GM21528 (cell line): ENCODE measurements around the gene RAD51AP2.
"Not testable (repeated sequence)": the region's sequence is repeated elsewhere in the genome, so short reads cannot be mapped to it uniquely, and the experiment has no call there.

ENCODE experiments used
- ATAC-seq: cut with Tn5 transposase; IDR thresholded peaks from one replicate; pipeline ENCODE4 v1.9.1; 2021; ENCODE audit warnings: mild to moderate bottlenecking, moderate library complexity; ENCODE audit not compliant: unreplicated experiment, low FRiP score

RAD51AP2 gene

GRCh38 chr2:17538022-17538843, 20.0 kb upstream of the RAD51AP2 start:
- peak; percentile 24 for ATAC-seq

GRCh38 chr2:17536416-17536815, 18.2 kb upstream of the RAD51AP2 start:
- ATAC-seq, result no peak

GRCh38 chr2:17533546-17533945, 15.3 kb upstream of the RAD51AP2 start:
- no peak for ATAC-seq

- no peak for ATAC-seq
Observed at GRCh38 chr2:17529771-17530170, 11.5 kb upstream of the RAD51AP2 start.

GRCh38 chr2:17522303-17522702, 4.1 kb upstream of the RAD51AP2 start:
- no peak for ATAC-seq

GRCh38 chr2:17521621-17522020, 3.4 kb upstream of the RAD51AP2 start:
- no peak for ATAC-seq

GRCh38 chr2:17520761-17521160, 2.5 kb upstream of the RAD51AP2 start:
- no peak for ATAC-seq

- ATAC-seq, result no peak
Observed at GRCh38 chr2:17519486-17519885, 1.2 kb upstream of the RAD51AP2 start.

- ATAC-seq, result peak; percentile 41
Observed at GRCh38 chr2:17517481-17518211, 594 bp downstream of the RAD51AP2 start.

GRCh38 chr2:17515652-17516051, 2.6 kb downstream of the RAD51AP2 start:
- peak; percentile 32 for ATAC-seq

GRCh38 chr2:17506736-17507616, 11.3 kb downstream of the RAD51AP2 start:
- ATAC-seq, result no peak

GRCh38 chr2:17497718-17498117, 20.5 kb downstream of the RAD51AP2 start:
- no peak for ATAC-seq

GRCh38 chr2:17495590-17495989, 22.6 kb downstream of the RAD51AP2 start:
- ATAC-seq, result no peak

GRCh38 chr2:17490165-17490564, 28.1 kb downstream of the RAD51AP2 start:
- not testable (repeated sequence) for ATAC-seq

- not testable (repeated sequence) for ATAC-seq
Observed at GRCh38 chr2:17488610-17489009, 29.6 kb downstream of the RAD51AP2 start.

GRCh38 chr2:17483496-17483895, 34.7 kb downstream of the RAD51AP2 start:
- ATAC-seq, result no peak

- ATAC-seq, result no peak
Observed at GRCh38 chr2:17482651-17483050, 35.6 kb downstream of the RAD51AP2 start.

- ATAC-seq, result no peak
Observed at GRCh38 chr2:17479875-17480274, 38.4 kb downstream of the RAD51AP2 start.

- no peak for ATAC-seq
Observed at GRCh38 chr2:17476830-17477229, 41.4 kb downstream of the RAD51AP2 start.

GRCh38 chr2:17476064-17476463, 42.2 kb downstream of the RAD51AP2 start:
- no peak for ATAC-seq

GRCh38 chr2:17475286-17475685, 43.0 kb downstream of the RAD51AP2 start:
- no peak for ATAC-seq
